Measurements from ENCODE around the gene LRRFIP1. TPM values are rescaled to one million over a fixed set of nuclear protein-coding genes. Genes with fewer than 3 reads are reported as not detected.

Gene LRRFIP1
- total RNA-seq, 4 donors from 2014 or later, result 98.5 to 147 (median 122) TPM

- no peaks in the 10 kb centered on the region for H3K27me3 ChIP-seq
- H3K36me3 ChIP-seq, result no peaks in the 10 kb centered on the region
- no peak overlapping the region for H3K4me3 ChIP-seq
- intact Hi-C loops (cut with DNase I; ENCODE audit: low total_unique reads) (no loop called here), in situ Hi-C loops (cut with MboI; ENCODE audit: low pct_ligation_motif_present in 1 of 4, low pct_unique_long_range_greater_than_20kb in 1 of 4, low sequenced_read_pairs in 3 of 4) (loop anchor here in 1 of 4 donors (25.0 kb wide), 1 partner anchor 146 kb away; the partner anchor contains the start of gene RAB17)
- 56 to 60% methylated on average over 2 to 13 of the region's 13 CpGs for WGBS, 2 donors (ENCODE audit: low coverage in 1 of 2)
- DNase-seq, result no peak
- H3K27ac ChIP-seq, result peak overlapping the region; percentile 73 to 86 (median 82)
- TF ChIP-seq POLR2AphosphoS5 (IDR thresholded peaks at IDR 0.05) (peak; percentile 52 to 80 (median 65)), POLR2A (IDR thresholded peaks at IDR 0.05) (no peak), CTCF (IDR thresholded peaks at IDR 0.05) (no peak), EP300 (IDR thresholded peaks at IDR 0.05; ENCODE audit: low read depth) (peak; percentile 73)
- no peaks in the 10 kb centered on the region for H3K9me3 ChIP-seq
- H3K4me1 ChIP-seq, result peaks cover 29 to 86% (median 47%) of the 10 kb centered on the region in 4 donors
These were observed 106.4 kb downstream of the LRRFIP1 start for GRCh38 chr2:237733677-237734300.

- H3K36me3 ChIP-seq, result no peaks in the 10 kb centered on the region
- WGBS, 2 donors (ENCODE audit: low coverage in 1 of 2), result 42 to 77% methylated on average over 8 to 25 of the region's 25 CpGs
- peak overlapping the region; percentile 73 to 86 (median 82) for H3K27ac ChIP-seq
- intact Hi-C loops (cut with DNase I; ENCODE audit: low total_unique reads) (loop anchor here (5.0 kb wide), 1 partner anchor 48 kb away; no protein-coding TSS in a partner anchor), in situ Hi-C loops (cut with MboI; ENCODE audit: low pct_ligation_motif_present in 1 of 4, low pct_unique_long_range_greater_than_20kb in 1 of 4, low sequenced_read_pairs in 3 of 4) (loop anchor here in 1 of 4 donors (25.0 kb wide), 1 partner anchor 148 kb away; the partner anchor contains the start of gene RAB17)
- no peak for DNase-seq
- H3K4me3 ChIP-seq, result no peak overlapping the region
- no peaks in the 10 kb centered on the region for H3K27me3 ChIP-seq
- H3K4me1 ChIP-seq, result peaks cover 33 to 84% (median 43%) of the 10 kb centered on the region in 4 donors
- no peaks in the 10 kb centered on the region for H3K9me3 ChIP-seq
- TF ChIP-seq POLR2AphosphoS5 (IDR thresholded peaks at IDR 0.05), result no peak
- no peak for TF ChIP-seq CTCF (IDR thresholded peaks at IDR 0.05)
- no peak for TF ChIP-seq POLR2A (IDR thresholded peaks at IDR 0.05)
- no peak for TF ChIP-seq EP300 (IDR thresholded peaks at IDR 0.05; ENCODE audit: low read depth)
These were observed 107.7 kb downstream of the LRRFIP1 start for GRCh38 chr2:237734905-237735623.

- intact Hi-C loops (cut with DNase I; ENCODE audit: low total_unique reads) (loop anchor here (5.0 kb wide), 1 partner anchor 48 kb away; no protein-coding TSS in a partner anchor), in situ Hi-C loops (cut with MboI; ENCODE audit: low pct_ligation_motif_present in 1 of 4, low pct_unique_long_range_greater_than_20kb in 1 of 4, low sequenced_read_pairs in 3 of 4) (loop anchor here in 1 of 4 donors (25.0 kb wide), 1 partner anchor 148 kb away; the partner anchor contains the start of gene RAB17)
- no peak for DNase-seq
- peaks cover 35 to 84% (median 38%) of the 10 kb centered on the region in 4 donors for H3K4me1 ChIP-seq
- H3K36me3 ChIP-seq, result no peaks in the 10 kb centered on the region
- WGBS, 2 donors (ENCODE audit: low coverage in 1 of 2), result 84 to 92% methylated on average over 8 of the region's 8 CpGs
- H3K9me3 ChIP-seq, result no peaks in the 10 kb centered on the region
- no peak for TF ChIP-seq CTCF (IDR thresholded peaks at IDR 0.05)
- no peak for TF ChIP-seq EP300 (IDR thresholded peaks at IDR 0.05; ENCODE audit: low read depth)
- TF ChIP-seq POLR2AphosphoS5 (IDR thresholded peaks at IDR 0.05), result no peak
- no peak for TF ChIP-seq POLR2A (IDR thresholded peaks at IDR 0.05)
- no peaks in the 10 kb centered on the region for H3K27me3 ChIP-seq
- no peak overlapping the region for H3K4me3 ChIP-seq
- H3K27ac ChIP-seq, result peak overlapping the region; percentile 73 to 86 (median 82)
These were observed 108.4 kb downstream of the LRRFIP1 start for GRCh38 chr2:237735798-237736197.

DNA sequence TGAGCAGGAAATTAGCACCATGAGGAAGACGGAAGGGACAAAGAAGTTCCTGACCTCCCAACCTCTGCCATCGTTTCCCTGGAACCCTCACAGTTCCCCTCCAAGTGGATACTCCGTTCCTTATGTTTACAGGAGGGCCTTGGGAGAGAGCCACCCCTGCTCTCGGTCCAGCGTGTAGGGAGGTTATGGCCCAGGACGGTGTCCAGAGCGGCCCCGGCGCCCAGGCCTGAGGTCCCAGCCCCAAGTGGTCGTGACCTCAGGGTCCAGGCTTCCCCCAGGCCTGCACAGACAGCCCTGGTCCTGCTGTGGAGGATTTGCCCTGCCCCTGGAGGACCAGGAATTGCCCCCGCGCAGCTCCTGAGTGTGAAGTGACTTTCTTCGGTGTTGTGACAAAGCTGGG lies 109.4 kb downstream of the LRRFIP1 start:
- H3K4me1 ChIP-seq, result peaks cover 31 to 82% (median 36%) of the 10 kb centered on the region in 4 donors
- TF ChIP-seq CTCF (IDR thresholded peaks at IDR 0.05), result no peak
- TF ChIP-seq POLR2AphosphoS5 (IDR thresholded peaks at IDR 0.05), result no peak
- no peak for TF ChIP-seq EP300 (IDR thresholded peaks at IDR 0.05; ENCODE audit: low read depth)
- no peak for TF ChIP-seq POLR2A (IDR thresholded peaks at IDR 0.05)
- no peaks in the 10 kb centered on the region for H3K36me3 ChIP-seq
- no peak for DNase-seq
- no peaks in the 10 kb centered on the region for H3K9me3 ChIP-seq
- intact Hi-C loops (cut with DNase I; ENCODE audit: low total_unique reads) (loop anchor here (5.0 kb wide), 1 partner anchor 49 kb away; no protein-coding TSS in a partner anchor), in situ Hi-C loops (cut with MboI; ENCODE audit: low pct_ligation_motif_present in 1 of 4, low pct_unique_long_range_greater_than_20kb in 1 of 4, low sequenced_read_pairs in 3 of 4) (loop anchor here in 1 of 4 donors (25.0 kb wide), 1 partner anchor 149 kb away; the partner anchor contains the start of gene RAB17)
- no peak overlapping the region for H3K4me3 ChIP-seq
- H3K27me3 ChIP-seq, result no peaks in the 10 kb centered on the region
- peak overlapping the region; percentile 64 to 86 (median 82) for H3K27ac ChIP-seq
- 92% methylated on average over 10 of the region's 13 CpGs; no CpG with 5 or more reads in 1 of the 2 donors for WGBS, 2 donors (ENCODE audit: low coverage in 1 of 2)
